OCI-LY7 (cell line): ENCODE results near the gene OST4. TPM values are rescaled to one million over a fixed set of nuclear protein-coding genes. Genes with fewer than 3 reads are reported as not detected.
"Not testable (repeated sequence)": the region's sequence is repeated elsewhere in the genome, so short reads cannot be mapped to it uniquely, and the experiment has no call there.

Source experiments
- BruUV-seq: library from RNA; stranded (reverse); fragments of 400-500 nt; replicated peaks from 2 replicates; lab custom pipeline; 2021; lab: Mats Ljungman, UMichigan
- CTCF ChIA-PET: fragments of 300-600 bp; sonication (Branson Sonifier 250); formaldehyde crosslinking; loops from one replicate; lab custom pipeline; 2022; ENCODE audit warnings: antibody characterized with exemption; ENCODE audit not compliant: unreplicated experiment; lab: Charles Lee
- POLR2A ChIA-PET: fragments of 300-600 bp; sonication (Branson Sonifier 250); formaldehyde crosslinking; loops from one replicate; lab custom pipeline; 2022; ENCODE audit warnings: antibody characterized with exemption; lab: Charles Lee
- DNase-seq: peaks from one replicate; pipeline ENCODE4 v3.0.0-alpha.2; 2015; ENCODE audit warnings: low spot score
- H2AFZ ChIP-seq: fragments of 200-600 bp; sonication (generic), shearing (Covaris generic); 2 replicates; pipeline ENCODE4 v1.6.1; 2014; ENCODE audit warnings: mild to moderate bottlenecking, antibody characterized with exemption, low read length, moderate library complexity
- H3K27ac ChIP-seq: fragments of 200-600 bp; sonication (generic); 2 replicates; pipeline ENCODE4 v1.5.1; 2014; ENCODE audit warnings: mixed run types, low read depth, mild to moderate bottlenecking, moderate library complexity, low read length, inconsistent platforms; ENCODE audit not compliant: poor library complexity, severe bottlenecking
- H3K36me3 ChIP-seq: fragments of 200-600 bp; sonication (generic); 2 replicates; pipeline ENCODE4 v1.6.1; 2014; ENCODE audit warnings: mild to moderate bottlenecking, antibody characterized with exemption, low read length, moderate library complexity, mixed read lengths; ENCODE audit not compliant: insufficient read depth
- H3K4me1 ChIP-seq: fragments of 200-600 bp; sonication (generic); 2 replicates; pipeline ENCODE4 v1.5.1; 2014; ENCODE audit warnings: mild to moderate bottlenecking, low read length; ENCODE audit not compliant: insufficient read depth, poor library complexity, severe bottlenecking
- H3K4me2 ChIP-seq: fragments of 200-600 bp; sonication (generic); 2 replicates; pipeline ENCODE4 v1.6.1; 2014; ENCODE audit warnings: mild to moderate bottlenecking, low read length
- H3K4me3 ChIP-seq: fragments of 200-600 bp; sonication (generic); 2 replicates; pipeline ENCODE4 v1.5.1; 2014; ENCODE audit warnings: mild to moderate bottlenecking, low read depth, low read length; ENCODE audit not compliant: poor library complexity, severe bottlenecking
- H3K79me2 ChIP-seq: fragments of 200-600 bp; sonication (generic); 2 replicates; pipeline ENCODE4 v1.6.1; 2016; ENCODE audit warnings: low read depth, mild to moderate bottlenecking, low read length, moderate library complexity, mixed read lengths; ENCODE audit not compliant: insufficient read depth
- H3K9me2 ChIP-seq: fragments of 200-600 bp; sonication (generic); 2 replicates; pipeline ENCODE4 v1.6.1; 2016; ENCODE audit warnings: mild to moderate bottlenecking, low read length, mixed read lengths; ENCODE audit not compliant: insufficient read depth
- H3K9me3 ChIP-seq: fragments of 200-600 bp; sonication (generic); 2 replicates; pipeline ENCODE4 v1.6.1; 2014; ENCODE audit warnings: mild to moderate bottlenecking, mixed run types, low read length, mixed read lengths
- H4K20me1 ChIP-seq: fragments of 200-600 bp; sonication (generic); 2 replicates; pipeline ENCODE4 v1.6.1; 2014; ENCODE audit warnings: mild to moderate bottlenecking, antibody characterized with exemption, low read length, moderate library complexity, mixed read lengths; ENCODE audit not compliant: insufficient read depth
- CTCF ChIP-seq: fragments of 200-600 bp; sonication (generic); conservative IDR thresholded peaks from 2 replicates; pipeline ENCODE4 v1.5.1; 2014; ENCODE audit warnings: mild to moderate bottlenecking, antibody characterized with exemption, low read length, moderate library complexity, mixed read lengths
- EZH2phosphoT487 ChIP-seq: fragments of 200-600 bp; sonication (generic); IDR thresholded peaks from 2 replicates; pipeline ENCODE4 v1.6.1; 2018; ENCODE audit warnings: low read depth, borderline replicate concordance, mild to moderate bottlenecking, mixed run types, antibody characterized with exemption, low read length, moderate library complexity, mixed read lengths
- intact Hi-C: fragments of 100-400 bp; cut with micrococcal nuclease; formaldehyde crosslinking; loops from one replicate; pipeline ENCODE4 v1.10.0; 2022; ENCODE audit not compliant: unreplicated experiment
- total RNA-seq, 2 experiments: library from RNA; depleted of rRNA in 1 of 2; stranded (reverse); fragments of >200 nt in 1 of 2; shearing (Covaris generic) in 1 of 2; gene quantifications; 2 replicates each; pipeline ENCODE4 v1.2.3, GENCODE V29; 2014 to 2022

The OST4 gene
- total RNA-seq, 2 experiments from 2014 or later, result 214 to 267 TPM

- H3K4me1 ChIP-seq, result no peaks in the 10 kb centered on the region
- H3K4me2 ChIP-seq, result peak overlapping the region; percentile 15; the same call in 1 of the 2 replicates
- H3K27ac ChIP-seq, result no peak overlapping the region
These were observed 46.6 kb upstream of the OST4 start for GRCh38 chr2:27117995-27118524.

DNA sequence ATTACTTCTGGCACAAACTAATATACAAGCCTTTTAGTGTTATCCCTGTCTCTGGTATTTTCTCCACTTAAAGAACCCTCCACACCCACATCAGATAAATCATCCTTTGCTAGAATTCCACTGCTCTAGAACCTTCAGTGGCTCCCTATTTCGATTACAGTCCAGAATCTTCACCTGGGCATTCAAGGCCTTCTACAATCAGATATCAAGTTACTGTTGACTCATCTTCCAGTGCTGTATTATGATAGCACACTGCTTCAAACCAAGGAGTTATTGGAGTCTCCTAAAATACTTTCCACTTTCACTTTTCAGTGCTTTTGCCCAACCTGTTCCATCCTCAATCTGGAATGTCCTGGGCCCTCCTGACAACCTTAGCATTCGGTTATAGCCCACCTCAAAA is 44.1 kb upstream of the OST4 start:
- Histone ChIP-seq H2AFZ (no peak overlapping the region), H3K36me3 (no peaks in the 10 kb centered on the region), H3K9me2 (no peaks in the 10 kb centered on the region), H3K27ac (no peak overlapping the region), H3K4me1 (no peaks in the 10 kb centered on the region), H4K20me1 (no peaks in the 10 kb centered on the region), H3K9me3 (no peaks in the 10 kb centered on the region), H3K4me3 (no peak overlapping the region), H3K79me2 (no peaks in the 10 kb centered on the region), H3K4me2 (no peak overlapping the region)
- no peak for DNase-seq
- intact Hi-C loops, result no loop called here
- no TSS peak for BruUV-seq
- ChIA-PET CTCF (no interaction called here), POLR2A (interaction anchor here (0.6 to 0.9 kb wide), 3 partner anchors 21 to 275 kb away, joined by 3 to 5 read pairs (median 3); no protein-coding TSS in a partner anchor)
- TF ChIP-seq EZH2phosphoT487, result no peak
- TF ChIP-seq CTCF, result no peak

More at GRCh38 chr2:27117995-27118524, 46.6 kb upstream of the OST4 start:
- H3K79me2 ChIP-seq, result no peaks in the 10 kb centered on the region
- intact Hi-C loops, result no loop called here
- no peak for DNase-seq
- ChIA-PET POLR2A (no interaction called here), CTCF (no interaction called here)
- no peaks in the 10 kb centered on the region for H3K9me3 ChIP-seq
- H3K9me2 ChIP-seq, result no peaks in the 10 kb centered on the region
- no peak for TF ChIP-seq CTCF
- 0 out of 2 replicates have a peak, but pooled peaks have one; percentile 73 for TF ChIP-seq EZH2phosphoT487
- no peak overlapping the region for H3K4me3 ChIP-seq
- no peaks in the 10 kb centered on the region for H4K20me1 ChIP-seq
- no TSS peak for BruUV-seq
- H3K36me3 ChIP-seq, result no peaks in the 10 kb centered on the region
- no peak overlapping the region for H2AFZ ChIP-seq

GRCh38 chr2:27111392-27112078 is 40.1 kb upstream of the OST4 start:
- intact Hi-C loops, result loop anchor here (5.0 kb wide), 1 partner anchor 191 kb away; no protein-coding TSS in a partner anchor
- POLR2A ChIA-PET, result interaction anchor here (0.6 kb wide), 1 partner anchor 138 kb away, joined by 4 read pairs; no protein-coding TSS in a partner anchor
- CTCF ChIA-PET, H4K20me1 ChIP-seq, H2AFZ ChIP-seq, H3K4me3 ChIP-seq, DNase-seq, H3K79me2 ChIP-seq, H3K9me3 ChIP-seq, H3K27ac ChIP-seq, H3K9me2 ChIP-seq, H3K4me2 ChIP-seq, H3K36me3 ChIP-seq, H3K4me1 ChIP-seq, BruUV-seq: not testable (repeated sequence)

- H3K79me2 ChIP-seq, H3K36me3 ChIP-seq, H3K4me3 ChIP-seq, H2AFZ ChIP-seq, H3K9me3 ChIP-seq, H3K4me2 ChIP-seq, POLR2A ChIA-PET, DNase-seq, H3K27ac ChIP-seq, H3K9me2 ChIP-seq, H4K20me1 ChIP-seq, CTCF ChIA-PET, H3K4me1 ChIP-seq, BruUV-seq: not testable (repeated sequence)
- intact Hi-C loops, result loop anchor here (5.0 kb wide), 1 partner anchor 192 kb away; no protein-coding TSS in a partner anchor
These were observed 39.3 kb upstream of the OST4 start for GRCh38 chr2:27110603-27111352.
